Measurements from ENCODE around the gene ITK.
A peak's percentile ranks its signal among the peaks of the same experiment; 100 is the strongest.

DNA sequence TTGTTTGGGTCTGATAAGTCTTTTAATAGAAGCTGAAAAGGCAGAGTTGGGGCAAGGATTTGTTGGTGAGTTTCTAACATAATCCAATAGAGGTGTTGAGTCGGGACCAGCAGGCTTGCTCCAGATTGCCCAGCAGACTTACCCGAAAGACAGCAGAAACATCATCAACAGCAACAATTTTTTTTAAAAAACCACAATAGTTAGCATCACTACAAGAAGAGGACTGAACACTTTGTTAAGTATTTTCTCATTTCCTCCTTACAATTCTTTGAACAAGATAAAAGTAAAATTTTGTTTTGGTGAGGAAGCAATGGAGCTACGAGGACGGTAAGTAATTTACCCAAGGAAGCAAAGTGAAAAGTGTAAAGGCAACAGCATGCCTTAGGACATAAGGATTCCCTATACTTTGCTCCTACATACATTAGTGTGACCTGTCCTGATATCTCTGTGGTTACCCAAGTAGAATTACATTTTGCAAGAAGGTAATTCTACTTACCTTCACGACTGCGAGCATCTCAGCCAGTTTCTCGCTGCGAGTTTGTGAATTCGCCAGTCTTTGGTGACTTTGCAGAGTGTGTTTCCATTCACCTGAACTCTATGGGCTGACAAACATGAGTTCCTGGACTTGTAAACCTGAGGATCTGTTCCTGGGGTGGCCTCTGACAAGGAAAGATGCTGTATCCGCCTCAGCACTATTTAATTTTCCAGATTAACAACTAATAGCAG is 13.2 kb downstream of the ITK start:
- TF ChIP-seq, protein P1, sequence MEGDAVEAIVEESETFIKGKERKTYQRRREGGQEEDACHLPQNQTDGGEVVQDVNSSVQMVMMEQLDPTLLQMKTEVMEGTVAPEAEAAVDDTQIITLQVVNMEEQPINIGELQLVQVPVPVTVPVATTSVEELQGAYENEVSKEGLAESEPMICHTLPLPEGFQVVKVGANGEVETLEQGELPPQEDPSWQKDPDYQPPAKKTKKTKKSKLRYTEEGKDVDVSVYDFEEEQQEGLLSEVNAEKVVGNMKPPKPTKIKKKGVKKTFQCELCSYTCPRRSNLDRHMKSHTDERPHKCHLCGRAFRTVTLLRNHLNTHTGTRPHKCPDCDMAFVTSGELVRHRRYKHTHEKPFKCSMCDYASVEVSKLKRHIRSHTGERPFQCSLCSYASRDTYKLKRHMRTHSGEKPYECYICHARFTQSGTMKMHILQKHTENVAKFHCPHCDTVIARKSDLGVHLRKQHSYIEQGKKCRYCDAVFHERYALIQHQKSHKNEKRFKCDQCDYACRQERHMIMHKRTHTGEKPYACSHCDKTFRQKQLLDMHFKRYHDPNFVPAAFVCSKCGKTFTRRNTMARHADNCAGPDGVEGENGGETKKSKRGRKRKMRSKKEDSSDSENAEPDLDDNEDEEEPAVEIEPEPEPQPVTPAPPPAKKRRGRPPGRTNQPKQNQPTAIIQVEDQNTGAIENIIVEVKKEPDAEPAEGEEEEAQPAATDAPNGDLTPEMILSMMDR (IDR thresholded peaks at IDR 0.05 in 8 of 11, conservative IDR thresholded peaks at IDR 0.05 in 3 of 11), result no peak
- peak in 1 of 3 donors; percentile 18 for TF ChIP-seq POLR2AphosphoS5 (IDR thresholded peaks at IDR 0.05)

All from spleen (tissue), 7 donors.